Smooth muscle cell (in vitro differentiated cells): ENCODE measurements around the gene ANKRD31. TPM values are rescaled to one million over a fixed set of nuclear protein-coding genes. Genes with fewer than 3 reads are reported as not detected.
"Not testable (repeated sequence)": the region's sequence is repeated elsewhere in the genome, so short reads cannot be mapped to it uniquely, and the experiment has no call there.

Source experiments
- DNase-seq: peaks from one replicate; lab custom pipeline; 2025; ENCODE audit not compliant: unreplicated experiment; lab: John Stamatoyannopoulos, UW
- H2AFZ ChIP-seq: fragments of 200-600 bp; sonication (generic); 2 replicates; pipeline ENCODE4 v1.6.0; 2016; ENCODE audit warnings: antibody characterized with exemption, low read depth, mild to moderate bottlenecking
- H3F3A ChIP-seq: fragments of 200-600 bp; sonication (generic); 2 replicates; pipeline ENCODE4 v1.6.0; 2017; ENCODE audit warnings: antibody characterized with exemption, low read depth
- H3K27ac ChIP-seq: fragments of 200-600 bp; sonication (generic); 2 replicates; pipeline ENCODE4 v1.5.1; 2016; ENCODE audit warnings: low read depth, mild to moderate bottlenecking
- H3K27me3 ChIP-seq: fragments of 200-600 bp; sonication (generic); 2 replicates; pipeline ENCODE4 v1.6.1; 2016; ENCODE audit warnings: low read depth, mild to moderate bottlenecking
- H3K36me3 ChIP-seq: fragments of 200-600 bp; sonication (generic); 2 replicates; pipeline ENCODE4 v1.5.1; 2016; ENCODE audit warnings: low read depth
- H3K4me1 ChIP-seq: fragments of 200-600 bp; sonication (generic); 2 replicates; pipeline ENCODE4 v1.5.1; 2016; ENCODE audit warnings: low read depth
- H3K4me2 ChIP-seq: fragments of 200-600 bp; sonication (generic); 2 replicates; pipeline ENCODE4 v1.6.0; 2016; ENCODE audit warnings: mild to moderate bottlenecking
- H3K4me3 ChIP-seq: fragments of 200-600 bp; sonication (generic); 2 replicates; pipeline ENCODE4 v1.5.1; 2016; ENCODE audit warnings: mild to moderate bottlenecking
- H3K79me2 ChIP-seq: fragments of 200-600 bp; sonication (generic); 2 replicates; pipeline ENCODE4 v1.6.0; 2016; ENCODE audit warnings: low read depth, mild to moderate bottlenecking
- H3K9ac ChIP-seq: fragments of 200-600 bp; sonication (generic); 2 replicates; pipeline ENCODE4 v1.6.0; 2016; ENCODE audit warnings: low read depth
- H3K9me3 ChIP-seq: fragments of 200-600 bp; sonication (generic); replicated peaks from 2 replicates; pipeline ENCODE4 v1.5.1; 2016; ENCODE audit warnings: low read depth
- H4K20me1 ChIP-seq: fragments of 200-600 bp; sonication (generic); 2 replicates; pipeline ENCODE4 v1.6.0; 2016; ENCODE audit warnings: low read depth
- WGBS: methylation state at CpG from one replicate; pipeline ENCODE4 v1.1.7; 2016; ENCODE audit warnings: low lambda C conversion rate; 5-methylcytosine and 5-hydroxymethylcytosine counted together
- polyA plus RNA-seq: library from polyadenylated mRNA; unstranded; fragments of >200 nt; fragmentation: Nextera tagmentation; extraction: Ambion mirVana; gene quantifications from 2 replicates; pipeline ENCODE4 v1.2.1, GENCODE V29; 2016
- total RNA-seq: library from RNA; depleted of rRNA; stranded (reverse); fragments of >200 nt; gene quantifications from 2 replicates; pipeline ENCODE4 v1.2.3, GENCODE V29; 2014
- TF ChIP-seq, protein P1 (sequence below): fragments of 200-600 bp; sonication (generic); IDR thresholded peaks from 2 replicates; pipeline ENCODE4 v1.5.1; 2017; ENCODE audit warnings: borderline replicate concordance, mild to moderate bottlenecking, antibody characterized with exemption; ENCODE audit not compliant: insufficient read depth, poor library complexity, severe bottlenecking

Gene ANKRD31
- total and polyA plus RNA-seq, 2 experiments from 2014 or later = 0.03 to 0.22 TPM

DNA sequence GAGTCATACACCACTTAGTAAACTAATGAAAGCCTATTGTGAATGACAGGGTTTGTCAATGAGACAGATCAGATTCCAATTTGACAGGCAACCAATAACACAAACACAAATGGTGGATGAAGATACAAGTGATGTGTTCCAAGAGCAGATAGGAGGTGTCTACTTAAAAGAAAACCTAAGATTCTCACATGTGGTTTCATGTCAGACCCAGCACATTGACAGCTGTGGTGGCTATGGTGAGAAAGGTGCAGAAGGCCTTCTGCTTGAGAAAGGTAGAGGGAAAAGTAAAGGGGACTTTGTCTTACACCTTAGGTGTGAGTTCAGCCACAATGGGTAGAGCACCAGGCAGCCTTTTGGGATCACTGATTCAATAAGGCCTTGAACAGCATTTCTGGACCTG is 11.2 kb downstream of the ANKRD31 start:
- H3K4me3 ChIP-seq = no peak overlapping the region
- no peaks in the 10 kb centered on the region for H3K27me3 ChIP-seq
- H3K79me2 ChIP-seq = no peaks in the 10 kb centered on the region
- no peaks in the 10 kb centered on the region for H3K4me1 ChIP-seq
- H3K27ac ChIP-seq = no peak overlapping the region
- no peaks in the 10 kb centered on the region for H3K9me3 ChIP-seq
- no peaks in the 10 kb centered on the region for H4K20me1 ChIP-seq
- no peak overlapping the region for H3K9ac ChIP-seq
- H3K36me3 ChIP-seq = no peaks in the 10 kb centered on the region
- H3F3A ChIP-seq = no peaks in the 10 kb centered on the region
- DNase-seq = no peak
- no peak overlapping the region for H2AFZ ChIP-seq
- TF ChIP-seq, protein P1, sequence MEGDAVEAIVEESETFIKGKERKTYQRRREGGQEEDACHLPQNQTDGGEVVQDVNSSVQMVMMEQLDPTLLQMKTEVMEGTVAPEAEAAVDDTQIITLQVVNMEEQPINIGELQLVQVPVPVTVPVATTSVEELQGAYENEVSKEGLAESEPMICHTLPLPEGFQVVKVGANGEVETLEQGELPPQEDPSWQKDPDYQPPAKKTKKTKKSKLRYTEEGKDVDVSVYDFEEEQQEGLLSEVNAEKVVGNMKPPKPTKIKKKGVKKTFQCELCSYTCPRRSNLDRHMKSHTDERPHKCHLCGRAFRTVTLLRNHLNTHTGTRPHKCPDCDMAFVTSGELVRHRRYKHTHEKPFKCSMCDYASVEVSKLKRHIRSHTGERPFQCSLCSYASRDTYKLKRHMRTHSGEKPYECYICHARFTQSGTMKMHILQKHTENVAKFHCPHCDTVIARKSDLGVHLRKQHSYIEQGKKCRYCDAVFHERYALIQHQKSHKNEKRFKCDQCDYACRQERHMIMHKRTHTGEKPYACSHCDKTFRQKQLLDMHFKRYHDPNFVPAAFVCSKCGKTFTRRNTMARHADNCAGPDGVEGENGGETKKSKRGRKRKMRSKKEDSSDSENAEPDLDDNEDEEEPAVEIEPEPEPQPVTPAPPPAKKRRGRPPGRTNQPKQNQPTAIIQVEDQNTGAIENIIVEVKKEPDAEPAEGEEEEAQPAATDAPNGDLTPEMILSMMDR = no peak
- H3K4me2 ChIP-seq = no peak overlapping the region

DNA sequence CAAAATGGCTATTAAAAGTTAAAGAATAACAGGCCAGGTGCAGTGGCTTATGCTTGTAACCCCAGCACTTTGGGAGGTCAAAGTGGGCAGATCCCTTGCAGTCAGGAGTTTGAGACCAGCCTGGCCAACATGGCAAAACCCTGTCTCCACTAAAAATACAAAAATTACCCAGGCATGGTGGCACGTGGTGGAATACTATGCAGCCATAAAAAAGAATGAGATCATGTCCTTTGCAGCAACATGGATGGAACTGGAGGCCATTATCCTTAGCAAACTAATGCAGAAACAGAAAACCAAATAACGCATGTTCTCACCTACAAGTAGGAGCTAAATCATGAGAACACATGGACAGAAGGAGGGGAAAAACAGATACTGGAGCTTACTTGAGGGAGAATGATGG is 15.9 kb downstream of the ANKRD31 start:
- not testable (repeated sequence) for H3K4me1 ChIP-seq, H3K27ac ChIP-seq, H3K9me3 ChIP-seq, DNase-seq, H3F3A ChIP-seq, H3K27me3 ChIP-seq, H3K79me2 ChIP-seq, H4K20me1 ChIP-seq, H3K4me3 ChIP-seq, H3K4me2 ChIP-seq, H3K9ac ChIP-seq, H3K36me3 ChIP-seq, H2AFZ ChIP-seq
- 93% methylated on average over 2 of the region's 2 CpGs for WGBS

DNA sequence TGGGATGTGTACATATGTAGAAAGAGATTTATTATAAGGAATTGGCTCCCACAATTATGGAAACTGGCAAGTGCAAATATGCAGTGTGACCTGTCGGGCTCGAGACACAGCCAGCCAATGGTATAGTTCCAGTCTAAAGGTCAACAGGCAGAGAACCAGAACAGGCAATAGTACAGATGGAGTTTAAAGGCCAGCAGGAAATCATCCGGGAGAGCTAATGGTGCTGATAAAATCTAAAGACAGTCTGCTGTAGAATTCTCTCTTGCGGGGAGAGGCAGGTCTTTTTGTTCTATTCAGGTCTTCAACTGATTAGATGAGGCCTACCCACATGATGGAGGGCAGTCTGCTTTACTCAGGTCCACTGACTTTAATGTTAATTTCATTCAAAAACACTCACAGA is 21.8 kb downstream of the ANKRD31 start:
- H3K9ac ChIP-seq = no peak overlapping the region

DNA sequence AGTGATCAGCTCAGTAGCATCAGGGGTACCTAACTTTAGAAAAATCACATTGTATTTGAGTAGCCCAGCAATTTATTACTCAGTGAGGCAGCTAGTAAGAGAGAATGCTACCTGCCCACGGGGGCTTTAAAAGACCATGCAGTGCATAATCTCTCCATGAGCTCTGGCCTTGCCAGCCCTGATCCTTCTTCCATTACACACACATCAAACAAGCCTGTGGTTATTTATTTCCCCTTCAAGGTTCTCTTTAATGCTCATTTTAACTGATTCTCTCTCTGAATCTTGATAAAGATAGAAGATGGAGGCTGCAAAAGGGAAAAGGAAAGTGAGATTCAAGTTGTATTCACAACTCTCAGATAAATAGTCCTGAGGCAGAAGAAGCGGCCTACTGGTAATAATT is 22.3 kb downstream of the ANKRD31 start:
- H3K9ac ChIP-seq = no peak overlapping the region
- DNase-seq = no peak
- WGBS = 93% methylated on average over 2 of the region's 2 CpGs
- no peaks in the 10 kb centered on the region for H3K9me3 ChIP-seq
- no peak overlapping the region for H3K4me2 ChIP-seq
- H2AFZ ChIP-seq = no peak overlapping the region
- H3K36me3 ChIP-seq = no peaks in the 10 kb centered on the region
- no peaks in the 10 kb centered on the region for H3K4me1 ChIP-seq
- no peaks in the 10 kb centered on the region for H3F3A ChIP-seq
- TF ChIP-seq, protein P1 = no peak
- no peak overlapping the region for H3K27ac ChIP-seq
- H4K20me1 ChIP-seq = no peaks in the 10 kb centered on the region
- no peak overlapping the region for H3K4me3 ChIP-seq
- no peaks in the 10 kb centered on the region for H3K27me3 ChIP-seq
- no peaks in the 10 kb centered on the region for H3K79me2 ChIP-seq

More for the DNA sequence above, 21.8 kb downstream of the ANKRD31 start:
- Histone ChIP-seq H3K27ac (no peak overlapping the region), H3K4me2 (no peak overlapping the region), H3K36me3 (no peaks in the 10 kb centered on the region), H3K4me1 (no peaks in the 10 kb centered on the region), H3K4me3 (no peak overlapping the region), H3K79me2 (no peaks in the 10 kb centered on the region), H3K27me3 (no peaks in the 10 kb centered on the region), H3F3A (no peaks in the 10 kb centered on the region), H4K20me1 (no peaks in the 10 kb centered on the region), H2AFZ (no peak overlapping the region), H3K9me3 (peaks cover 2% of the 10 kb centered on the region)
- DNase-seq = no peak
- TF ChIP-seq, protein P1 = no peak
- WGBS = 49% methylated on average over 4 of the region's 4 CpGs
